ENCODE results near the gene ZNRF1. TPM values are rescaled to one million over a fixed set of nuclear protein-coding genes. Genes with fewer than 3 reads are reported as not detected.
"Not testable (repeated sequence)": the region's sequence is repeated elsewhere in the genome, so short reads cannot be mapped to it uniquely, and the experiment has no call there.

The ZNRF1 gene
- total RNA-seq, 4 donors from 2014 or later, result 13.0 to 16.7 (median 15.8) TPM

DNA sequence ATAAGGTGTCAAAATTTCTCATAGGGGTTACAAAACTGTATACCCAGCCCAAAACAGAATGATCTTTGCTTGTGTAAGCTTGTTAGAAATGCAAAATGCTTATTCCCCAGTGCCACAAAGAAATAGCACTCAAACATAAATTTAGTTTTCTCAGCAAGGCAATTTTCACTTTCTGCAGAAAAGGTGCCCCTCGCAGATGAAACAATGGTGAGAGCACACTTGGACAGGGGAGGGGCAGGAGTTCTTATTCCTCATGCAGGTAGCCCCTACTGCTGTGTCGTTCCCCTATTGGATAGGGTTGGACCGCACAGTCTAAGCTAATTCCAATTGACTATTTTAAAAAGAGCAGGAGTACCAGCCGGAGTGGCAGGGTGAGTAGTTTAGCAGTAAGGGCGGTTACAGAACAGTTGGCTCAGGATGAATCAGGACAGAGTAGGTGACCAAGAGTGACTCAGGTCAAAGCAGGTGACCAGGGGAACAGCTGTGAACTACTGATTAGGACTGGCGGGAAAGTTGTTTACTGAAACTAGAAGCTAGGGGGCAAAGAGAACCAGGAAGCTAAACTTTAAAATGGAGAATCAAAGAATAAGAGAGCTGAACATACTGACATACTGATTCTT, 123.2 kb downstream of the ZNRF1 start:
- H3K4me1 ChIP-seq, result no peaks in the 10 kb centered on the region
- H3K27me3 ChIP-seq, result no peaks in the 10 kb centered on the region
- WGBS, result 91% methylated on average over 6 of the region's 6 CpGs
- TF ChIP-seq EP300 (IDR thresholded peaks at IDR 0.05) (no peak), POLR2AphosphoS5 (IDR thresholded peaks at IDR 0.05) (no peak), POLR2A (IDR thresholded peaks at IDR 0.05) (no peak)
- TF ChIP-seq, protein P1, sequence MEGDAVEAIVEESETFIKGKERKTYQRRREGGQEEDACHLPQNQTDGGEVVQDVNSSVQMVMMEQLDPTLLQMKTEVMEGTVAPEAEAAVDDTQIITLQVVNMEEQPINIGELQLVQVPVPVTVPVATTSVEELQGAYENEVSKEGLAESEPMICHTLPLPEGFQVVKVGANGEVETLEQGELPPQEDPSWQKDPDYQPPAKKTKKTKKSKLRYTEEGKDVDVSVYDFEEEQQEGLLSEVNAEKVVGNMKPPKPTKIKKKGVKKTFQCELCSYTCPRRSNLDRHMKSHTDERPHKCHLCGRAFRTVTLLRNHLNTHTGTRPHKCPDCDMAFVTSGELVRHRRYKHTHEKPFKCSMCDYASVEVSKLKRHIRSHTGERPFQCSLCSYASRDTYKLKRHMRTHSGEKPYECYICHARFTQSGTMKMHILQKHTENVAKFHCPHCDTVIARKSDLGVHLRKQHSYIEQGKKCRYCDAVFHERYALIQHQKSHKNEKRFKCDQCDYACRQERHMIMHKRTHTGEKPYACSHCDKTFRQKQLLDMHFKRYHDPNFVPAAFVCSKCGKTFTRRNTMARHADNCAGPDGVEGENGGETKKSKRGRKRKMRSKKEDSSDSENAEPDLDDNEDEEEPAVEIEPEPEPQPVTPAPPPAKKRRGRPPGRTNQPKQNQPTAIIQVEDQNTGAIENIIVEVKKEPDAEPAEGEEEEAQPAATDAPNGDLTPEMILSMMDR (IDR thresholded peaks at IDR 0.05), result no peak
- no peak overlapping the region for H3K4me3 ChIP-seq
- no peak overlapping the region for H3K27ac ChIP-seq
- no peaks in the 10 kb centered on the region for H3K9me3 ChIP-seq
- H3K36me3 ChIP-seq, result no peaks in the 10 kb centered on the region
- no peak for DNase-seq (ENCODE audit: low spot score in 2 of 2)

- H3K27ac ChIP-seq, result no peak overlapping the region
- no peaks in the 10 kb centered on the region for H3K36me3 ChIP-seq
- no peaks in the 10 kb centered on the region for H3K9me3 ChIP-seq
- DNase-seq (ENCODE audit: low spot score in 2 of 2), result no peak
- TF ChIP-seq POLR2AphosphoS5 (IDR thresholded peaks at IDR 0.05), result no peak
- TF ChIP-seq, protein P1 (IDR thresholded peaks at IDR 0.05), result no peak
- no peak for TF ChIP-seq EP300 (IDR thresholded peaks at IDR 0.05)
- TF ChIP-seq POLR2A (IDR thresholded peaks at IDR 0.05), result no peak
- 91% methylated on average over 1 of the region's 1 CpG for WGBS
- no peaks in the 10 kb centered on the region for H3K27me3 ChIP-seq
- no peaks in the 10 kb centered on the region for H3K4me1 ChIP-seq
- no peak overlapping the region for H3K4me3 ChIP-seq
These were observed 123.8 kb downstream of the ZNRF1 start for GRCh38 chr16:75122609-75123008.

- Histone ChIP-seq H3K27me3 (no peaks in the 10 kb centered on the region), H3K9me3 (no peaks in the 10 kb centered on the region), H3K4me3 (no peak overlapping the region), H3K4me1 (no peaks in the 10 kb centered on the region), H3K36me3 (no peaks in the 10 kb centered on the region), H3K27ac (no peak overlapping the region)
- no peak for DNase-seq (ENCODE audit: low spot score in 2 of 2)
- 77% methylated on average over 4 of the region's 4 CpGs for WGBS
- TF ChIP-seq, protein P1 (IDR thresholded peaks at IDR 0.05), result no peak
- TF ChIP-seq POLR2AphosphoS5 (IDR thresholded peaks at IDR 0.05), result no peak
- TF ChIP-seq POLR2A (IDR thresholded peaks at IDR 0.05), result no peak
- TF ChIP-seq EP300 (IDR thresholded peaks at IDR 0.05), result no peak
These were observed 129.0 kb downstream of the ZNRF1 start for GRCh38 chr16:75127713-75128415.

DNA sequence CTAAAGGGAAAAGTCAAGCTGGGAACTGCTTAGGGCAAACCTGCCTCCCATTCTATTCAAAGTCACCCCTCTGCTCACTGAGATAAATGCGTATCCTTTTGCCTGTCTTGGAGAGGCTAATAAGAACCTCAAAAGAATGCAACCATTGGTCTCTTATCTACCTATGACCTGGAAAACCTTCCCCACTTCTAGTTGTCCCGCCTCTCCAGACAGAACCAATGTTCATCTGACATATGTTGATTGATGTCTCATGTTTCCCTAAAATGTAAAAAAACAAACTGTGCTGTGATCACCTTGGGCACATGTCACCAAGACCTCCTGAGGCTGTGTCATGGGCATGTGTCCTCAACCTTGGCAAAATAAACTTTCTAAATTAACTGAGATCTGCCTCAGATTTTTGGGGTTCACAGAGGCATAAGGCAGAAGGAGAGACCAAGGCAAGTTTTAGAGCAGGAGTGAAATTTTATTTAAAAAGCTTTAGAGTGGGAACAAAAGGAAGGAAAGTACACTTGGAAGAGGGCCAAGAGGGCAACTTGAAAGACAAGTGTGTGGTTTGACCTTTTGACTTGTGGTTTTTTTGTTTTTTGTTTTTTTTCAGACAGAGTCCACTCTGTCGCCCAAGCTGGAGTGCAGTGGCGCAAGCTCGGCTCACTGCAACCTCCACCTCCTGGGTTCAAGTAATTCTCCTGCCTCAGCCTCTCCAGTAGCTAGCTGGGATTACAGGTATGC, 130.8 kb downstream of the ZNRF1 start:
- 66% methylated on average over 5 of the region's 5 CpGs for WGBS
- H3K9me3 ChIP-seq; H3K4me3 ChIP-seq; H3K27me3 ChIP-seq; H3K4me1 ChIP-seq; DNase-seq (ENCODE audit: low spot score in 2 of 2); H3K36me3 ChIP-seq; H3K27ac ChIP-seq: not testable (repeated sequence)

GRCh38 chr16:75130150-75130771, 131.4 kb downstream of the ZNRF1 start:
- TF ChIP-seq POLR2A (IDR thresholded peaks at IDR 0.05), result no peak
- no peak for TF ChIP-seq POLR2AphosphoS5 (IDR thresholded peaks at IDR 0.05)
- TF ChIP-seq EP300 (IDR thresholded peaks at IDR 0.05), result no peak
- TF ChIP-seq, protein P1 (IDR thresholded peaks at IDR 0.05), result no peak
- WGBS, result 69% methylated on average over 9 of the region's 9 CpGs

More at GRCh38 chr16:75130150-75130771, 131.4 kb downstream of the ZNRF1 start:
- Histone ChIP-seq H3K36me3 (no peaks in the 10 kb centered on the region), H3K9me3 (no peaks in the 10 kb centered on the region), H3K4me3 (no peak overlapping the region), H3K27me3 (no peaks in the 10 kb centered on the region), H3K4me1 (no peaks in the 10 kb centered on the region), H3K27ac (no peak overlapping the region)
- DNase-seq (ENCODE audit: low spot score in 2 of 2), result no peak

Measured in suprapubic skin (tissue), 4 donors.